Measurements from ENCODE around the gene BBS7. TPM values are rescaled to one million over a fixed set of nuclear protein-coding genes. Genes with fewer than 3 reads are reported as not detected.

Gene BBS7
- total RNA-seq, 2 experiments from 2014 or later, result 23.2 to 27.0 TPM

Other genes with a start within 250 kb of the BBS7 start
- 10 to 100 TPM; 79.7 to 80.1 TPM for gene ANXA5, start 173.5 kb downstream of the BBS7 start, total RNA-seq
- gene SMIM43, start 105.3 kb downstream of the BBS7 start, total RNA-seq, result not detected
- gene EXOSC9, start 69.2 kb downstream of the BBS7 start, total RNA-seq, result 10 to 100 TPM; 77.6 to 78.6 TPM
- gene CCNA2, start 46.6 kb downstream of the BBS7 start, total RNA-seq, result 10 to 100 TPM; 91.2 to 92.3 TPM
- under 1 TPM; 0.42 to 0.48 TPM for gene TRPC3, start 81.6 kb upstream of the BBS7 start, total RNA-seq

All from activated CD8-positive, alpha-beta memory T cell treated with anti-CD3 and anti-CD28 coated beads for 36 hours (primary cell).